ENCODE data around the gene TMCO1. TPM values are rescaled to one million over a fixed set of nuclear protein-coding genes. Genes with fewer than 3 reads are reported as not detected.

The TMCO1 gene
- total RNA-seq = 10 to 100 TPM; 28.7 to 46.9 (median 36.8) TPM

GRCh38 chr1:165768513-165769394 is at the start of gene TMCO1:
Gene TMCO1, minus strand, starts transcription at chr1:165768868. Its CDS starts 117 bp downstream, at chr1:165768751.
- intact Hi-C loops (cut with DNase I; ENCODE audit: low total_unique reads) = loop anchor here (1.0 to 5.0 kb wide), 6 partner anchors 59 to 170 kb away; partner anchors contain the start of genes MGST3 and UCK2
- H3K4me1 ChIP-seq = peaks cover 23 to 33% of the 10 kb centered on the region in 2 donors
- DNase-seq (peak; percentile 96 to 97), ATAC-seq (peak; percentile 100)
- in situ Hi-C loops (cut with MboI; ENCODE audit: low sequenced_read_pairs in 4 of 4) = loop anchor here (10.0 to 25.0 kb wide), 4 partner anchors 144 to 381 kb away; no protein-coding TSS in a partner anchor
- no peaks in the 10 kb centered on the region for H3K9me3 ChIP-seq
- H3K36me3 ChIP-seq = peaks cover 0 to 26% of the 10 kb centered on the region in 2 donors
- peak; percentile 22 to 34 (median 33) for TF ChIP-seq CTCF (IDR thresholded peaks at IDR 0.05 in 4 of 5, conservative IDR thresholded peaks at IDR 0.05 in 1 of 5)
- peak; percentile 57 to 68 for TF ChIP-seq POLR2A (IDR thresholded peaks at IDR 0.05)
- peak within 1 kb of the TSS; percentile 60 to 95 (median 86) for H3K4me3 ChIP-seq
- H3K27ac ChIP-seq = peak within 1 kb of the TSS; percentile 86 to 90 (median 86)
- H3K27me3 ChIP-seq = no peaks in the 10 kb centered on the region

- Histone ChIP-seq H3K4me1 (no peaks in the 10 kb centered on the region), H3K9me3 (no peaks in the 10 kb centered on the region), H3K36me3 (no peaks in the 10 kb centered on the region), H3K27ac (no peak overlapping the region), H3K27me3 (no peaks in the 10 kb centered on the region), H3K4me3 (no peak overlapping the region)
- TF ChIP-seq CTCF (IDR thresholded peaks at IDR 0.05 in 4 of 5, conservative IDR thresholded peaks at IDR 0.05 in 1 of 5) (no peak), POLR2A (IDR thresholded peaks at IDR 0.05) (no peak)
- intact Hi-C loops (cut with DNase I; ENCODE audit: low total_unique reads) = no loop called here
- ATAC-seq (no peak), DNase-seq (no peak)
- in situ Hi-C loops (cut with MboI; ENCODE audit: low sequenced_read_pairs in 4 of 4) = no loop called here
These were observed 48.3 kb upstream of the TMCO1 start for GRCh38 chr1:165816826-165817497.

- in situ Hi-C loops (cut with MboI; ENCODE audit: low sequenced_read_pairs in 4 of 4) = no loop called here
- no peak for ATAC-seq
- intact Hi-C loops (cut with DNase I; ENCODE audit: low total_unique reads) = no loop called here
These were observed 47.5 kb upstream of the TMCO1 start for GRCh38 chr1:165816157-165816556.

GRCh38 chr1:165815725-165816124 is 47.1 kb upstream of the TMCO1 start:
- DNase-seq = no peak
- in situ Hi-C loops (cut with MboI; ENCODE audit: low sequenced_read_pairs in 4 of 4) (no loop called here), intact Hi-C loops (cut with DNase I; ENCODE audit: low total_unique reads) (no loop called here)
- H3K4me1 ChIP-seq = no peaks in the 10 kb centered on the region
- no peak overlapping the region for H3K4me3 ChIP-seq
- TF ChIP-seq CTCF (IDR thresholded peaks at IDR 0.05 in 4 of 5, conservative IDR thresholded peaks at IDR 0.05 in 1 of 5) (no peak), POLR2A (IDR thresholded peaks at IDR 0.05) (no peak)
- H3K27me3 ChIP-seq = no peaks in the 10 kb centered on the region
- H3K36me3 ChIP-seq = no peaks in the 10 kb centered on the region
- H3K9me3 ChIP-seq = no peaks in the 10 kb centered on the region
- no peak overlapping the region for H3K27ac ChIP-seq
- ATAC-seq = no peak

More at GRCh38 chr1:165816157-165816556, 47.5 kb upstream of the TMCO1 start:
- Histone ChIP-seq H3K27ac (no peak overlapping the region), H3K36me3 (no peaks in the 10 kb centered on the region), H3K4me3 (no peak overlapping the region), H3K4me1 (no peaks in the 10 kb centered on the region), H3K27me3 (no peaks in the 10 kb centered on the region), H3K9me3 (no peaks in the 10 kb centered on the region)
- no peak for DNase-seq
- TF ChIP-seq POLR2A (IDR thresholded peaks at IDR 0.05) (no peak), CTCF (IDR thresholded peaks at IDR 0.05 in 4 of 5, conservative IDR thresholded peaks at IDR 0.05 in 1 of 5) (no peak)
